H1 (cell line): ENCODE data around the gene FCRL4. TPM values are rescaled to one million over a fixed set of nuclear protein-coding genes. Genes with fewer than 3 reads are reported as not detected.

ENCODE experiments used
- CTCF ChIA-PET: fragments of 300-600 bp; sonication (Branson Sonifier 250); formaldehyde crosslinking; loops from one replicate; lab custom pipeline; 2021; ENCODE audit not compliant: partially characterized antibody; lab: Charles Lee
- POLR2A ChIA-PET: fragments of 300-600 bp; sonication (Branson Sonifier 250); formaldehyde crosslinking; loops from one replicate; lab custom pipeline; 2021; ENCODE audit warnings: inconsistent platforms; ENCODE audit not compliant: partially characterized antibody; lab: Charles Lee
- DNase-seq, 2 experiments: peaks; one replicate each; pipeline versions ENCODE4 v3.0.0 to v3.0.0-alpha.2; 2010 to 2022; ENCODE audit warnings: low spot score in 2 of 2, low read depth in 1 of 2, mixed read lengths in 1 of 2
- FAIRE-seq: peaks from 2 replicates; lab custom pipeline; 2011; peaks lifted over from hg19 to GRCh38; lab: Jason Lieb, UNC
- H2AFZ ChIP-seq: 2 replicates; pipeline ENCODE4 v1.8.1; 2012; ENCODE audit warnings: low read length, inconsistent platforms
- H2AK5ac ChIP-seq: 2 replicates; pipeline ENCODE4 v1.6.1; 2013; ENCODE audit warnings: low read depth, low read length
- H2BK120ac ChIP-seq: replicated peaks from 2 replicates; pipeline ENCODE3; 2013; ENCODE audit warnings: low read depth, low read length, inconsistent platforms
- H2BK12ac ChIP-seq: 2 replicates; pipeline ENCODE4 v1.6.1; 2013; ENCODE audit warnings: low read depth, low read length
- H2BK15ac ChIP-seq: 2 replicates; pipeline ENCODE4 v1.6.1; 2013; ENCODE audit warnings: low read length
- H2BK20ac ChIP-seq: 2 replicates; pipeline ENCODE4 v1.6.1; 2013; ENCODE audit warnings: low read length
- H2BK5ac ChIP-seq: 2 replicates; pipeline ENCODE4 v1.6.1; 2013; ENCODE audit warnings: low read depth, low read length
- H3K14ac ChIP-seq: 2 replicates; pipeline ENCODE4 v1.6.1; 2013; ENCODE audit warnings: inconsistent platforms; ENCODE audit not compliant: insufficient read length
- H3K18ac ChIP-seq: 2 replicates; pipeline ENCODE4 v1.6.1; 2013; ENCODE audit warnings: low read length; ENCODE audit errors: extremely low read depth
- H3K23ac ChIP-seq: 2 replicates; pipeline ENCODE4 v1.6.1; 2013; ENCODE audit warnings: inconsistent platforms; ENCODE audit not compliant: insufficient read length
- H3K23me2 ChIP-seq: 2 replicates; pipeline ENCODE4 v1.6.1; 2013; ENCODE audit warnings: low read depth, low read length
- H3K27ac ChIP-seq: 2 replicates; pipeline ENCODE4 v1.6.1; 2011; ENCODE audit warnings: low read depth, low read length, inconsistent platforms
- H3K27me3 ChIP-seq, 4 experiments: replicated peaks in 1 of 4; 1 replicate in 1 of 4; 2 replicates in 3 of 4; pipeline versions ENCODE4 v1.6.1 to v1.8.1; 2011 to 2013; ENCODE audit warnings: low read length in 3 of 4, mild to moderate bottlenecking in 3 of 4, inconsistent platforms in 2 of 4, mixed read lengths in 2 of 4, moderate library complexity in 1 of 4; ENCODE audit not compliant: control insufficient read depth in 3 of 4, insufficient read depth in 3 of 4; ENCODE audit errors: extremely low read depth in 1 of 4
- H3K36me3 ChIP-seq, 4 experiments: 2 replicates each; pipeline versions ENCODE4 v1.6.1 to v1.8.1; 2011 to 2013; ENCODE audit warnings: mild to moderate bottlenecking in 4 of 4, low read length in 3 of 4, moderate library complexity in 2 of 4, control low read depth in 1 of 4, inconsistent platforms in 1 of 4; ENCODE audit not compliant: insufficient read depth in 4 of 4, control insufficient read depth in 2 of 4
- H3K4ac ChIP-seq: replicated peaks from 2 replicates; pipeline ENCODE3; 2013; ENCODE audit warnings: low read length, low read depth, mixed read lengths, inconsistent platforms; ENCODE audit not compliant: insufficient read length
- H3K4me1 ChIP-seq, 4 experiments: replicated peaks in 1 of 4; 1 replicate in 1 of 4; 2 replicates in 3 of 4; pipeline versions ENCODE4 v1.6.1 to v1.8.1; 2011 to 2013; ENCODE audit warnings: low read length in 3 of 4, inconsistent platforms in 2 of 4, mixed read lengths in 1 of 4; ENCODE audit not compliant: insufficient read depth in 4 of 4, control insufficient read depth in 3 of 4
- H3K4me2 ChIP-seq, 2 experiments: 2 replicates each; pipeline versions ENCODE4 v1.6.1 to v1.8.1; 2011 to 2013; ENCODE audit warnings: low read depth in 2 of 2, low read length in 2 of 2, control low read depth in 1 of 2, inconsistent platforms in 1 of 2, mild to moderate bottlenecking in 1 of 2; ENCODE audit not compliant: insufficient read depth in 1 of 2
- H3K4me3 ChIP-seq, 4 experiments: fragments of 200-600, 300-600 bp in 1 of 4; sonication (generic), shearing (Covaris generic), sonication (Bioruptor Twin) in 1 of 4; 2 replicates each; pipeline versions ENCODE4 v1.5.1 to v1.8.1; 2011 to 2016; ENCODE audit warnings: low read length in 4 of 4, low read depth in 3 of 4, control low read depth in 2 of 4, inconsistent platforms in 2 of 4, mild to moderate bottlenecking in 2 of 4, mixed read lengths in 1 of 4, moderate library complexity in 1 of 4; ENCODE audit not compliant: insufficient read depth in 2 of 4; ENCODE audit errors: extremely low read depth in 1 of 4
- H3K56ac ChIP-seq: replicated peaks from 2 replicates; pipeline ENCODE3; 2013; ENCODE audit warnings: low read depth, mild to moderate bottlenecking, mixed read lengths, low read length, inconsistent platforms; ENCODE audit not compliant: insufficient read length
- H3K79me1 ChIP-seq: 2 replicates; pipeline ENCODE4 v1.6.1; 2013; ENCODE audit warnings: low read depth, low read length, control low read depth
- H3K79me2 ChIP-seq, 2 experiments: 2 replicates each; pipeline versions ENCODE4 v1.6.1 to v1.8.1; 2012 to 2013; ENCODE audit warnings: low read length in 2 of 2, mild to moderate bottlenecking in 2 of 2, inconsistent platforms in 1 of 2; ENCODE audit not compliant: insufficient read depth in 2 of 2, control insufficient read depth in 1 of 2
- H3K9ac ChIP-seq, 4 experiments: replicated peaks in 1 of 4; 1 replicate in 1 of 4; 2 replicates in 3 of 4; pipeline versions ENCODE4 v1.6.1 to v1.8.1; 2011 to 2013; ENCODE audit warnings: low read depth in 3 of 4, low read length in 3 of 4, control low read depth in 2 of 4, mild to moderate bottlenecking in 2 of 4, moderate library complexity in 2 of 4, inconsistent platforms in 1 of 4; ENCODE audit errors: extremely low read depth in 1 of 4
- H3K9me3 ChIP-seq, 2 experiments: 2 replicates each; pipeline versions ENCODE4 v1.6.1 to v1.8.1; 2012 to 2013; ENCODE audit warnings: mild to moderate bottlenecking in 2 of 2, moderate library complexity in 2 of 2, control low read depth in 1 of 2, inconsistent platforms in 1 of 2, low read depth in 1 of 2, low read length in 1 of 2, mixed read lengths in 1 of 2; ENCODE audit not compliant: insufficient read depth in 2 of 2
- H4K20me1 ChIP-seq, 2 experiments: replicated peaks in 1 of 2; 2 replicates each; pipeline versions ENCODE3 to v1.8.1; 2011 to 2013; ENCODE audit warnings: inconsistent platforms in 2 of 2, low read length in 2 of 2, mild to moderate bottlenecking in 1 of 2; ENCODE audit not compliant: insufficient read depth in 2 of 2, control insufficient read depth in 1 of 2
- H4K5ac ChIP-seq: 2 replicates; pipeline ENCODE4 v1.6.1; 2013; ENCODE audit warnings: low read length, low read depth, mixed read lengths, inconsistent platforms; ENCODE audit not compliant: insufficient read length
- H4K8ac ChIP-seq: 2 replicates; pipeline ENCODE4 v1.8.0; 2013; ENCODE audit warnings: mild to moderate bottlenecking, moderate library complexity, low read length, inconsistent platforms; ENCODE audit not compliant: insufficient read depth; ENCODE audit errors: extremely low read depth
- H4K91ac ChIP-seq: replicated peaks from 2 replicates; pipeline ENCODE3; 2013; ENCODE audit warnings: low read length, mixed read lengths, inconsistent platforms; ENCODE audit not compliant: insufficient read length
- BCL11A ChIP-seq, 2 experiments: IDR thresholded peaks; one replicate each; pipeline ENCODE4 v1.6.1; 2011; ENCODE audit warnings: low read depth in 2 of 2, low read length in 2 of 2, mild to moderate bottlenecking in 2 of 2
- CTCF ChIP-seq, 3 experiments: IDR thresholded peaks; 1 replicate in 2 of 3; 2 replicates in 1 of 3; pipeline versions ENCODE4 v1.5.1 to v1.6.1; 2011; ENCODE audit warnings: low read length in 3 of 3, mild to moderate bottlenecking in 3 of 3, inconsistent platforms in 2 of 3, low read depth in 1 of 3, moderate library complexity in 1 of 3; ENCODE audit not compliant: insufficient read depth in 1 of 3; ENCODE audit errors: control extremely low read depth in 1 of 3
- EP300 ChIP-seq, 2 experiments: IDR thresholded peaks; 1 replicate in 1 of 2; 2 replicates in 1 of 2; pipeline ENCODE4 v1.6.1; 2011 to 2012; ENCODE audit warnings: low read depth in 2 of 2, low read length in 2 of 2, mild to moderate bottlenecking in 2 of 2, borderline replicate concordance in 1 of 2, inconsistent platforms in 1 of 2, moderate library complexity in 1 of 2
- GABPA ChIP-seq: IDR thresholded peaks from 2 replicates; pipeline ENCODE4 v1.6.1; 2011; ENCODE audit warnings: mild to moderate bottlenecking, low read length, moderate library complexity, borderline replicate concordance; ENCODE audit not compliant: insufficient read depth
- JUND ChIP-seq: IDR thresholded peaks from 2 replicates; pipeline ENCODE4 v1.6.1; 2011; ENCODE audit warnings: mild to moderate bottlenecking, improper control_type of control experiment, low read length
- KDM4A ChIP-seq: IDR thresholded peaks from one replicate; pipeline ENCODE4 v1.7.1; 2012; ENCODE audit warnings: low read depth, mild to moderate bottlenecking, moderate library complexity, low read length, inconsistent platforms; ENCODE audit not compliant: severe bottlenecking
- SP1 ChIP-seq: IDR thresholded peaks from 2 replicates; pipeline ENCODE4 v1.6.1; 2011; ENCODE audit warnings: low read depth, low read length
- TCF12 ChIP-seq: IDR thresholded peaks from 2 replicates; pipeline ENCODE4 v1.6.1; 2011; ENCODE audit warnings: low read depth, mild to moderate bottlenecking, low read length
- WGBS, 2 experiments: shearing (Covaris generic) in 1 of 2; methylation state at CpG; one replicate each; pipeline versions ENCODE4 v1.1.6 to v1.1.7; 2013 to 2015; ENCODE audit warnings: low lambda C conversion rate in 2 of 2, mixed read lengths in 2 of 2, inconsistent platforms in 1 of 2, low coverage in 1 of 2, missing lambda C conversion rate in 1 of 2; ENCODE audit not compliant: insufficient replicate concordance in 2 of 2, insufficient coverage in 1 of 2, insufficient read length in 1 of 2; ENCODE audit errors: extremely low coverage in 1 of 2, missing lambda C conversion rate in 1 of 2; 5-methylcytosine and 5-hydroxymethylcytosine counted together
- long read RNA-seq, 2 experiments: library from RNA in 1 of 2; library from capped mRNA in 1 of 2; stranded (forward); transcript quantifications; one replicate each; pipeline ENCODE4 v2.0.0, GENCODE V29; 2021; ENCODE audit warnings: inconsistent platforms in 1 of 2
- polyA minus RNA-seq, 3 experiments: library from RNA; depleted of rRNA, polyadenylated mRNA; stranded (reverse); fragments of >200 nt; gene quantifications; 1 replicate in 2 of 3; 2 replicates in 1 of 3; pipeline ENCODE4 v1.2.3, GENCODE V29; 2011
- polyA plus RNA-seq, 7 experiments: library from polyadenylated mRNA; depleted of rRNA in 3 of 7; stranded (reverse) in 5 of 7; unstranded in 2 of 7; fragments of >200 nt in 5 of 7; fragments of 200-250 nt in 2 of 7; gene quantifications; 1 replicate in 5 of 7; 2 replicates in 1 of 7; 4 replicates in 1 of 7; pipeline versions ENCODE4 v1.2.1 to v1.2.3, GENCODE V29; 2011 to 2013; ENCODE audit warnings: missing spikeins in 2 of 7, mixed read lengths in 2 of 7
- total RNA-seq: library from RNA; stranded (reverse); fragmentation: NEBNext Ultra II Directional; extraction: Animal tissue kit (Norgen Biotek cat#: 25700); gene quantifications from 2 replicates; pipeline ENCODE4 v1.2.1, GENCODE V29; 2021

Gene FCRL4
- total RNA-seq (not detected in 2 replicates), polyA plus RNA-seq (2011; rRNA removed) (not detected in 2 replicates), polyA minus RNA-seq (2011; rRNA and poly(A)+ RNA removed) (0.15 TPM in 1 of 2 replicates, not detected in the other)
- not detected for polyA plus RNA-seq (2011; cell fraction: cytosol; rRNA removed)
- not detected for polyA plus RNA-seq (2011; cell fraction: nucleus; rRNA removed)
- polyA plus RNA-seq (2012, experiment 1 of 2): not detected in 4 replicates
- not detected for polyA plus RNA-seq (2012, experiment 2 of 2)
- not detected for polyA plus RNA-seq (2013, experiment 1 of 2)
- not detected for polyA plus RNA-seq (2013, experiment 2 of 2)
- polyA minus RNA-seq (2011; cell fraction: cytosol; rRNA and poly(A)+ RNA removed): not detected
- not detected for polyA minus RNA-seq (2011; cell fraction: nucleus; rRNA and poly(A)+ RNA removed)
- long read RNA-seq, experiment 1: 0 reads
- long read RNA-seq, experiment 2: 0 reads

GRCh38 chr1:157597959-157598667, at the start of gene FCRL4:
Gene FCRL4 (minus strand): TSS chr1:157598085. CDS start chr1:157597944, 141 bp downstream.
- ChIA-PET POLR2A (no interaction called here), CTCF (interaction anchor here (0.7 to 1.7 kb wide), 4 partner anchors 11 to 467 kb away, joined by 3 to 8 read pairs (median 3); no protein-coding TSS in a partner anchor)
- no peak for TF ChIP-seq JUND
- TF ChIP-seq TCF12: no peak
- no peak for TF ChIP-seq BCL11A (IDR thresholded peaks at IDR 0.05; ENCODE audit: low read depth in 2 of 2, low read length in 2 of 2)
- TF ChIP-seq SP1: no peak
- no peak for TF ChIP-seq GABPA
- TF ChIP-seq CTCF (IDR thresholded peaks at IDR 0.05; ENCODE audit: control extremely low read depth in 1 of 3, insufficient read depth in 1 of 3, low read depth in 1 of 3, low read length in 3 of 3): no peak
- TF ChIP-seq EP300 (IDR thresholded peaks at IDR 0.05; ENCODE audit: borderline replicate concordance in 1 of 2, low read depth in 2 of 2, low read length in 2 of 2): no peak
- no peak for TF ChIP-seq KDM4A

More at GRCh38 chr1:157597959-157598667, at the start of gene FCRL4:
- no peak within 1 kb of the TSS for H3K4me3 ChIP-seq
- WGBS, 2 experiments: 82% methylated on average over 2 of the region's 2 CpGs; no CpG with 5 or more reads in 1 of the 2 experiments
- H3K4ac ChIP-seq: no peak within 1 kb of the TSS
- no peak within 1 kb of the TSS for H3K18ac ChIP-seq
- no peak within 1 kb of the TSS for H4K8ac ChIP-seq
- H3K36me3 ChIP-seq: no peaks in the 10 kb centered on the region
- H2AFZ ChIP-seq: no peak within 1 kb of the TSS
- no peak within 1 kb of the TSS for H2BK120ac ChIP-seq
- H3K4me2 ChIP-seq: no peak within 1 kb of the TSS
- no peaks in the 10 kb centered on the region for H4K20me1 ChIP-seq
- H3K4me1 ChIP-seq: no peaks in the 10 kb centered on the region
- no peaks in the 10 kb centered on the region for H3K79me1 ChIP-seq
- FAIRE-seq (no peak), DNase-seq (no peak)
- no peak within 1 kb of the TSS for H2AK5ac ChIP-seq
- no peaks in the 10 kb centered on the region for H3K27me3 ChIP-seq
- H2BK20ac ChIP-seq: no peak within 1 kb of the TSS
- no peak within 1 kb of the TSS for H4K91ac ChIP-seq
- no peak within 1 kb of the TSS for H2BK15ac ChIP-seq
- no peak within 1 kb of the TSS for H2BK12ac ChIP-seq
- H3K27ac ChIP-seq: no peak within 1 kb of the TSS
- H3K14ac ChIP-seq: no peak within 1 kb of the TSS
- H4K5ac ChIP-seq: no peak within 1 kb of the TSS
- no peaks in the 10 kb centered on the region for H3K79me2 ChIP-seq
- no peak within 1 kb of the TSS for H2BK5ac ChIP-seq
- no peak within 1 kb of the TSS for H3K56ac ChIP-seq
- H3K23ac ChIP-seq: no peak within 1 kb of the TSS
- no peaks in the 10 kb centered on the region for H3K23me2 ChIP-seq
- no peaks in the 10 kb centered on the region for H3K9me3 ChIP-seq
- H3K9ac ChIP-seq: no peak within 1 kb of the TSS; a peak in 1 of 7 replicates
